ENCODE data around the gene PITPNC1. TPM values are rescaled to one million over a fixed set of nuclear protein-coding genes. Genes with fewer than 3 reads are reported as not detected.

Gene PITPNC1
- total RNA-seq, 1 donor from 2014 or later, result 40.3 TPM

DNA sequence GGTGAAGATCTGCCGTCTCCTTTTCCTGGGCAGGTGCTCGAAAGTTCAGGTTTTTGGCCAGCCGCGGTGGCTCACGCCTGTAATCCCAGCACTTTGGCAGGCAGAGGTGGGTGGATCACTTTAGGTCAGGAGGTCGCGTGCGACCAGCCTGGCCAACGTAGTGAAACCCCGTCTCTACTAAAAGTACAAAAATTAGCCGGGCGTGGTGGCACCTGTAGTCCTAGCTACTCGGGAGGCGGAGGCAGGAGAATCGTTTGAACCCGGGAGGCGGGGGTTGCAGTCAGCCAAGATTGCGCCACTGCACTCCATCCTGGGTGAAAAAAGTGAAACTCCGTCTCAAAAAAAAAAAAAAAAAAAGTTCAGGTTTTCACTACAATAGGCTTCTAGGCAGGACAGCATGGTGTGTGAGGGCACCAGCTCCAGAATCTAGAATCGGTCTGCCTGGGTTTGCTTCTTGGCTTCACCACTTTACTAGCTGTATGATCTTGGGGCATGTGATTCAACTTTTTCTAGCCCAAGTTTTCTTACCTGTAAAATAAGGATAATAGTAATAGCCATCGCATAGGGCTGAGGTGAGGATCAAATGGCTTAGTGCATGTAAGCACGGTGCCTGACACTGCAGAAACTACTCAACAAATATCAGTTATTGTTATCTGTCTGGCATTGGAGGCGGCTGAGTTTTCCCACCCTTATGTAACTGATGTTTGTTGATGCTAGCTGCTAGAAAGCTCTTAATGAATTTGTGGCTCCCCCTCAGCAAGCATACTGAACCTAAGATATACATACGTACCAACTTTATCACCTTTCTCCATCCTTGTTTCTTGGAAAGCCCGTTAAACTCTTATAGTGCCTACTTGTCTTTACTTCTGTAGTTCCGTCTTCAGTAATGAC is 12.0 kb upstream of the PITPNC1 start:
- H3K27ac Mint-ChIP-seq (ENCODE audit: unreplicated experiment), result peak overlapping the region; percentile 91
- H3K4me3 Mint-ChIP-seq (ENCODE audit: unreplicated experiment), result peak overlapping the region; percentile 97
- H3K27me3 Mint-ChIP-seq (ENCODE audit: unreplicated experiment), result peaks cover 3% of the 10 kb centered on the region
- no peaks in the 10 kb centered on the region for H3K9me3 Mint-ChIP-seq (ENCODE audit: unreplicated experiment)
- H3K36me3 Mint-ChIP-seq (ENCODE audit: unreplicated experiment), result no peaks in the 10 kb centered on the region
- TF ChIP-seq, protein P1, sequence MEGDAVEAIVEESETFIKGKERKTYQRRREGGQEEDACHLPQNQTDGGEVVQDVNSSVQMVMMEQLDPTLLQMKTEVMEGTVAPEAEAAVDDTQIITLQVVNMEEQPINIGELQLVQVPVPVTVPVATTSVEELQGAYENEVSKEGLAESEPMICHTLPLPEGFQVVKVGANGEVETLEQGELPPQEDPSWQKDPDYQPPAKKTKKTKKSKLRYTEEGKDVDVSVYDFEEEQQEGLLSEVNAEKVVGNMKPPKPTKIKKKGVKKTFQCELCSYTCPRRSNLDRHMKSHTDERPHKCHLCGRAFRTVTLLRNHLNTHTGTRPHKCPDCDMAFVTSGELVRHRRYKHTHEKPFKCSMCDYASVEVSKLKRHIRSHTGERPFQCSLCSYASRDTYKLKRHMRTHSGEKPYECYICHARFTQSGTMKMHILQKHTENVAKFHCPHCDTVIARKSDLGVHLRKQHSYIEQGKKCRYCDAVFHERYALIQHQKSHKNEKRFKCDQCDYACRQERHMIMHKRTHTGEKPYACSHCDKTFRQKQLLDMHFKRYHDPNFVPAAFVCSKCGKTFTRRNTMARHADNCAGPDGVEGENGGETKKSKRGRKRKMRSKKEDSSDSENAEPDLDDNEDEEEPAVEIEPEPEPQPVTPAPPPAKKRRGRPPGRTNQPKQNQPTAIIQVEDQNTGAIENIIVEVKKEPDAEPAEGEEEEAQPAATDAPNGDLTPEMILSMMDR (IDR thresholded peaks at IDR 0.05; ENCODE audit: partially characterized antibody, unreplicated experiment), result no peak
- DNase-seq, result no peak
- H3K4me1 Mint-ChIP-seq (ENCODE audit: low read depth, unreplicated experiment), result peaks cover 12% of the 10 kb centered on the region

DNA sequence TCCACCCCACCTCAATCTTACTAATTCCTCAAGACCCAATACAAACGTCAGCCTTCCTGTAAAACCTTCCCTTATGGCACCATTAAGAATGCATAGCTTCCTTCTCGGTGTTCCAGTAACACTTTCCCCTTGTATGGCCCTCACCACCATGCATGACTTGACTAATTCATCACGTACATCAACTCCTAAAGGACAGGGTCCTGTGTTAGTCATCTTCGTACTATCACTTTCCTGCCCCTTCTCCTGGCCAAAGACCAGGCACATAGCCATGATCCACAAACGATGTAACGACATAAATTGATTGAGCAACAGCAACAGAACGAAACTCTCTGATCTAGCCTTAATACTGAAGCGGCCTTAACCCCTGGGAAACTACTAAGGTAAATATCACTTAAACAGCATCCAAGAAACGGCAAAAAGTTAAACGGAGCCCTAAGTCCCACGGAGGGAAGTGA is 11.3 kb upstream of the PITPNC1 start:
- no peaks in the 10 kb centered on the region for H3K36me3 Mint-ChIP-seq (ENCODE audit: unreplicated experiment)
- H3K4me1 Mint-ChIP-seq (ENCODE audit: low read depth, unreplicated experiment), result peaks cover 12% of the 10 kb centered on the region
- TF ChIP-seq, protein P1 (IDR thresholded peaks at IDR 0.05; ENCODE audit: partially characterized antibody, unreplicated experiment), result no peak
- peak overlapping the region; percentile 97 for H3K4me3 Mint-ChIP-seq (ENCODE audit: unreplicated experiment)
- peak overlapping the region; percentile 91 for H3K27ac Mint-ChIP-seq (ENCODE audit: unreplicated experiment)
- no peak for DNase-seq
- no peaks in the 10 kb centered on the region for H3K9me3 Mint-ChIP-seq (ENCODE audit: unreplicated experiment)
- peaks cover 3% of the 10 kb centered on the region for H3K27me3 Mint-ChIP-seq (ENCODE audit: unreplicated experiment)

DNA sequence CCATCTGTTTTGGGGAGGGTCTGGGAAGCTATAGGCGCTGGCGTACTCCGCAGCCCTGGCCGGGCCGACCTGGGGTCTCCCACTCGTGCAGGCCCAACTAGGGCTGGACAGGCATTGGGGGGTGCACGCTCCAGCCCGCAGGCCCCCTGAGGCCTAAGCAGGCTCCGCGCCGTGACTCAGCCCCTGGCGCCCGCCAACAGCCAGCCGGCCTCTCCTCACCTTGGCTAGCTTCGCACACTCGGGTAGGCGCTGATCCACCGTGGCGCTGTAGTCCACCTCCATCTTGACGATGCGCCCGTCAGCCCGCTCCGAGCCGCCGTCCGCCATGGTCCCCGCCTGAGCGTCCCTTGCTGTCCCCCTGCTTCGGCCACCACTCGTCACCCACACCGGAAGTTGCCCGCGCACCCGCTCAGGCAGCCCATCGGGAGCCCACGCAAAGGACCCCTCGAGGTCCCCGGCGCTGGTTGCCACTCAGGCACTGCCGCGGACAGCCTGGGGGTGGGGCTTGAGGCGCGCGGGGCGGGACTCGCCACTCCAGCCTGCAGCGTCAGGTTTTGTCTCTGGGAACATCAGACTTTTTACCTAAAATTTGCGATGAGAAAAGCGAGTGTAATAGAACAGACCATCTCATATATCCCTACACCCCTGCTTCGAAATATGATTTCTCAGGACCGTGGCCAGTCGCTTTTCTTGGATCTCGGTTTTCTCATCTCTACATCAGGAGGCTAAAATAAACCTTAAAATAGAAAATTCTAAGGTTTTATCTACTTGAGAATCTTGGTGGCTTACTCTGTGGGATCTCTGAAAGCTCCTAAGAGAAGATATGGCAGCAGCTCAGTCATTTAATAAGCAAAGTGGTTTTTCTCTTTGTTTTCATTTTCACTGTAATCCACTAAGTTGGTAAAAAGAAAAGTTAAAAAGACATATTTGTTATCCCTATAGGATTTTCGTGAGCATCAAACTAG is 10.6 kb upstream of the PITPNC1 start, which contains the start of gene PSMD12:
Gene PSMD12 (minus strand): TSS at position 385 of the 965 bp plus-strand sequence. CDS start 58 bp downstream, at position 327.
- H3K27me3 Mint-ChIP-seq (ENCODE audit: unreplicated experiment), result peaks cover 3% of the 10 kb centered on the region
- peak within 1 kb of the TSS; percentile 91 for H3K27ac Mint-ChIP-seq (ENCODE audit: unreplicated experiment)
- no peaks in the 10 kb centered on the region for H3K9me3 Mint-ChIP-seq (ENCODE audit: unreplicated experiment)
- peak within 1 kb of the TSS; percentile 97 for H3K4me3 Mint-ChIP-seq (ENCODE audit: unreplicated experiment)
- H3K36me3 Mint-ChIP-seq (ENCODE audit: unreplicated experiment), result no peaks in the 10 kb centered on the region
- TF ChIP-seq, protein P1 (IDR thresholded peaks at IDR 0.05; ENCODE audit: partially characterized antibody, unreplicated experiment), result no peak
- peak; percentile 98 for DNase-seq
- peaks cover 12% of the 10 kb centered on the region for H3K4me1 Mint-ChIP-seq (ENCODE audit: low read depth, unreplicated experiment)

DNA sequence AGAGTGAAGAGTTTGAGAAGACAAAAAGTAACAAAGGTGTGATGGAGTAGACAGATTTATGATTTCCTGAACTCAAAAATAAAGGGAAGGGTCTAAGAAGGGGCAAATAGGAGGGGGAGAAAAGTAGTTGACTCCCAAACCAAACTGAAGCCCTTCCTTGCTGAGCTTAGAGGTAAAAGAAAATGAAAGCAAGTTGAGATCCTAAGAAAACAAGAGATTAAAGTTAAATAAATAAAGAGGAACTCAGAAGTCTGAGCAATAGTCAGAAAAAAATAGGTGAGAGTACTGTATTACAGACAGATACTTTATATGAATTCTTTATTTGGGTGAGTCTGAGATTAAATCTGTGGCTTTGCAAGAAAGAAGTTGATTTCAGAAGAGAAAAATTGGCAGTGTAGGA is 7.4 kb upstream of the PITPNC1 start:
- no peak overlapping the region for H3K4me3 Mint-ChIP-seq (ENCODE audit: unreplicated experiment)
- H3K4me1 Mint-ChIP-seq (ENCODE audit: low read depth, unreplicated experiment), result peaks cover 13% of the 10 kb centered on the region
- no peaks in the 10 kb centered on the region for H3K9me3 Mint-ChIP-seq (ENCODE audit: unreplicated experiment)
- no peak overlapping the region for H3K27ac Mint-ChIP-seq (ENCODE audit: unreplicated experiment)
- peaks cover 3% of the 10 kb centered on the region for H3K27me3 Mint-ChIP-seq (ENCODE audit: unreplicated experiment)
- DNase-seq, result no peak
- no peaks in the 10 kb centered on the region for H3K36me3 Mint-ChIP-seq (ENCODE audit: unreplicated experiment)
- TF ChIP-seq, protein P1 (IDR thresholded peaks at IDR 0.05; ENCODE audit: partially characterized antibody, unreplicated experiment), result no peak
